SK-N-MC (cell line): Measurements from ENCODE around the gene ABTB2.

Experiments
- EZH2 ChIP-seq: fragments of 200-600 bp; sonication (generic); IDR thresholded peaks from one replicate; pipeline ENCODE4 v1.6.1; 2017; ENCODE audit warnings: antibody characterized with exemption
- FOXP2 ChIP-seq: optimal IDR thresholded peaks from 2 replicates; pipeline ENCODE3; 2011; ENCODE audit warnings: mild to moderate bottlenecking, moderate library complexity; ENCODE audit not compliant: insufficient read depth; ENCODE audit errors: extremely low read length, control extremely low read depth
- POLR2AphosphoS5 ChIP-seq: IDR thresholded peaks from 2 replicates; pipeline ENCODE4 v1.6.1; 2012; ENCODE audit warnings: mild to moderate bottlenecking, low read depth, low read length, borderline replicate concordance

DNA sequence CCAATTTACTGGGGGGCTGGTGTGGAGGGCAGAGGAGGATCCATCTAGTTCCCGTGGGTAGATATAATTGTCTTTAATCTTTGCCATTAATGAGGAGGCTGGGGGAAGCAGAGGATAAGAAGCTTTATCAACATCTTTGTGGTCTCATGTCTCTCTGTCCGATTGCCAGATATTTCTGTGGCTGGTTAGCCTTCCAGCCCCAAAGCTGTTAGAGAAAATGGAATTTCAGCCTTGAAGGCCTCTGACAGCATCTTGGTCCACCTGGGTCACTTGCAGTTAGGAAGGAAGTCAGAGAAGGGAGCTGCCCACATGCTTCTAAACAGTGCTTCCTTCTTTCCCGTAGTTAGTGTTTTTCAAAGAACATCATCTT lies 56.9 kb downstream of the ABTB2 start:
- TF ChIP-seq POLR2AphosphoS5 (no peak), EZH2 (no peak), FOXP2 (no peak)
